Transverse colon (tissue), 4 donors: ENCODE measurements around the gene GFRA1.

ENCODE experiments used
- POLR2A ChIP-seq: fragments of 450-650 bp; IDR thresholded peaks from one replicate; pipeline ENCODE4 v1.6.1; 2016; ENCODE audit warnings: antibody characterized with exemption, mild to moderate bottlenecking, moderate library complexity
- POLR2AphosphoS5 ChIP-seq, 3 donors: sonication (generic); formaldehyde crosslinking; IDR thresholded peaks; one replicate each; pipeline ENCODE4 v1.6.1; 2016; ENCODE audit warnings: antibody characterized with exemption in 3 of 3
- TF ChIP-seq, protein P1 (sequence below), 5 experiments: fragments of 200-600 bp in 3 of 5; fragments of 450-650 bp in 2 of 5; sonication (generic) in 3 of 5; IDR thresholded peaks; 1 replicate in 2 of 5; 2 replicates in 3 of 5; pipeline ENCODE4 v1.5.1; 2016 to 2017; ENCODE audit warnings: antibody characterized with exemption in 5 of 5, inconsistent platforms in 3 of 5, mild to moderate bottlenecking in 2 of 5, moderate library complexity in 1 of 5

DNA sequence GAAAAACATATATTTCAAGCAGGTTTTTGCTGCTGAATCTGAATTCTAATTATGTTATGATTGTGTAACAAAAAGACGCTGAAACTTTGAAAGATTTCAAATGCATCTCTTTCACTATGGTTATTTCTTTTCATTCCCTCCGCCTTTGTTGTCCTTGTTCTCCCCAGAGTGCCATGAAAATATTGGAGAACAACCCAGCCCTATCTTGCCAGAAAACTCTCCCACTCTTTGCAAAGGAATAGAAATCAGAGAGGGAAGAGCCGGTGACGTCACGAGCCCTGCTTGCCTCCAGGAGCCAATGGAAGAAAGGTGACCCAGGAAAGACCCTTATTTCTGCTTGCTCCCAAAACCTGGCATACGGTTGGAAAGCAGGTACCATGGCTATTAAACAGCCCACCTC is 3.4 kb downstream of the GFRA1 start:
- TF ChIP-seq, protein P1, sequence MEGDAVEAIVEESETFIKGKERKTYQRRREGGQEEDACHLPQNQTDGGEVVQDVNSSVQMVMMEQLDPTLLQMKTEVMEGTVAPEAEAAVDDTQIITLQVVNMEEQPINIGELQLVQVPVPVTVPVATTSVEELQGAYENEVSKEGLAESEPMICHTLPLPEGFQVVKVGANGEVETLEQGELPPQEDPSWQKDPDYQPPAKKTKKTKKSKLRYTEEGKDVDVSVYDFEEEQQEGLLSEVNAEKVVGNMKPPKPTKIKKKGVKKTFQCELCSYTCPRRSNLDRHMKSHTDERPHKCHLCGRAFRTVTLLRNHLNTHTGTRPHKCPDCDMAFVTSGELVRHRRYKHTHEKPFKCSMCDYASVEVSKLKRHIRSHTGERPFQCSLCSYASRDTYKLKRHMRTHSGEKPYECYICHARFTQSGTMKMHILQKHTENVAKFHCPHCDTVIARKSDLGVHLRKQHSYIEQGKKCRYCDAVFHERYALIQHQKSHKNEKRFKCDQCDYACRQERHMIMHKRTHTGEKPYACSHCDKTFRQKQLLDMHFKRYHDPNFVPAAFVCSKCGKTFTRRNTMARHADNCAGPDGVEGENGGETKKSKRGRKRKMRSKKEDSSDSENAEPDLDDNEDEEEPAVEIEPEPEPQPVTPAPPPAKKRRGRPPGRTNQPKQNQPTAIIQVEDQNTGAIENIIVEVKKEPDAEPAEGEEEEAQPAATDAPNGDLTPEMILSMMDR (IDR thresholded peaks at IDR 0.05): no peak
- TF ChIP-seq POLR2A: no peak
- TF ChIP-seq POLR2AphosphoS5 (IDR thresholded peaks at IDR 0.05): no peak
